K562 (cell line): ENCODE measurements around the gene TPSAB1. TPM values are rescaled to one million over a fixed set of nuclear protein-coding genes. Genes with fewer than 3 reads are reported as not detected.
A peak's percentile ranks its signal among the peaks of the same experiment; 100 is the strongest.

Experiments used
- CBFB ChIP-seq: sonication (generic); formaldehyde crosslinking; IDR thresholded peaks from 2 replicates; pipeline ENCODE4 v1.4.0; 2020; ENCODE audit warnings: mild to moderate bottlenecking, missing genetic modification reagents
- CHD1 ChIP-seq: fragments of 200-600 bp; sonication (generic); IDR thresholded peaks from one replicate; pipeline ENCODE4 v1.6.1; 2012; ENCODE audit warnings: mild to moderate bottlenecking, moderate library complexity, low read length, inconsistent platforms
- CHD2 ChIP-seq: IDR thresholded peaks from 2 replicates; pipeline ENCODE4 v1.6.1; 2011; ENCODE audit warnings: low read depth, low read length
- COPS2 ChIP-seq: fragments of 450-650 bp; conservative IDR thresholded peaks from 2 replicates; pipeline ENCODE4 v1.6.1; 2016; ENCODE audit warnings: mild to moderate bottlenecking, moderate library complexity
- E2F3 ChIP-seq: fragments of 250-450 bp; sonication (Bioruptor Pico); IDR thresholded peaks from 2 replicates; pipeline ENCODE4 v1.4.0; 2020; ENCODE audit warnings: mild to moderate bottlenecking
- ELF1 ChIP-seq: fragments of 200-800 bp; sonication (Bioruptor generic); IDR thresholded peaks from 2 replicates; pipeline ENCODE4 v1.6.1; 2016; ENCODE audit warnings: missing genetic modification characterization, missing compliant biosample characterization
- EP300 ChIP-seq: IDR thresholded peaks from 2 replicates; pipeline ENCODE4 v1.6.1; 2012; ENCODE audit warnings: low read length, improper control_type of control experiment
- ETV6 ChIP-seq, 3 experiments: fragments of 150-350 bp in 1 of 3; sonication (generic) in 1 of 3; formaldehyde crosslinking in 1 of 3; IDR thresholded peaks; 2 replicates each; pipeline versions ENCODE4 v1.6.1 to v1.8.0; 2014 to 2022; ENCODE audit warnings: borderline replicate concordance in 2 of 3, low read depth in 2 of 3, antibody characterized with exemption in 1 of 3, low read length in 1 of 3, mild to moderate bottlenecking in 1 of 3, missing genetic modification reagents in 1 of 3
- HOMEZ ChIP-seq: fragments of 250-450 bp; sonication (Bioruptor Pico); IDR thresholded peaks from 2 replicates; pipeline ENCODE4 v1.4.0; 2020; ENCODE audit warnings: mild to moderate bottlenecking, moderate library complexity
- JUNB ChIP-seq: fragments of 450-650 bp; formaldehyde crosslinking; conservative IDR thresholded peaks from 2 replicates; pipeline ENCODE4 v1.4.0; 2020; ENCODE audit warnings: mild to moderate bottlenecking
- KAT2B ChIP-seq: IDR thresholded peaks from one replicate; pipeline ENCODE4 v1.6.1; 2012; ENCODE audit warnings: low read depth, mild to moderate bottlenecking, control low read depth, inconsistent platforms, low read length, moderate library complexity
- KLF1 ChIP-seq: fragments of 450-650 bp; IDR thresholded peaks from 2 replicates; pipeline ENCODE4 v1.6.1; 2016; ENCODE audit warnings: missing genetic modification characterization, missing compliant biosample characterization
- MTA3 ChIP-seq: fragments of 450-650 bp; formaldehyde crosslinking; IDR thresholded peaks from 2 replicates; pipeline ENCODE4 v1.6.1; 2017; ENCODE audit warnings: mild to moderate bottlenecking, borderline replicate concordance
- RB1 ChIP-seq: fragments of 450-650 bp; IDR thresholded peaks from 2 replicates; pipeline ENCODE4 v1.6.1; 2017; ENCODE audit warnings: low read depth, mild to moderate bottlenecking
- SMAD3 ChIP-seq: fragments of 450-650 bp; formaldehyde crosslinking; conservative IDR thresholded peaks from 2 replicates; pipeline ENCODE4 v1.4.0; 2020; ENCODE audit warnings: mild to moderate bottlenecking
- TAF15 ChIP-seq: fragments of 200-400 bp; formaldehyde crosslinking; IDR thresholded peaks from 2 replicates; pipeline ENCODE4 v1.6.1; 2017; ENCODE audit warnings: mild to moderate bottlenecking, low read depth, low read length, moderate library complexity
- TBP ChIP-seq: optimal IDR thresholded peaks from 2 replicates; pipeline ENCODE3; 2011; ENCODE audit warnings: low read depth, low read length, improper control_type of control experiment
- TFAP4 ChIP-seq: sonication (generic); formaldehyde crosslinking; IDR thresholded peaks from 2 replicates; pipeline ENCODE4 v1.8.0; 2022; ENCODE audit warnings: missing genetic modification reagents, mild to moderate bottlenecking, moderate library complexity, borderline replicate concordance
- THAP7 ChIP-seq: fragments of 250-450 bp; sonication (Bioruptor Pico); IDR thresholded peaks from 2 replicates; pipeline ENCODE4 v1.5.0; 2021
- ZNF165 ChIP-seq: fragments of 250-450 bp; sonication (Bioruptor Pico); IDR thresholded peaks from 2 replicates; pipeline ENCODE4 v1.4.0; 2020; ENCODE audit warnings: borderline replicate concordance
- ZNF24 ChIP-seq: fragments of 450-650 bp; IDR thresholded peaks from 2 replicates; pipeline ENCODE4 v1.6.1; 2016
- ZNF512 ChIP-seq: IDR thresholded peaks from 2 replicates; pipeline ENCODE4 v1.6.1; 2016; ENCODE audit warnings: missing genetic modification characterization, missing compliant biosample characterization
- polyA plus RNA-seq, 8 experiments: library from polyadenylated mRNA; depleted of rRNA in 4 of 8; stranded (reverse) in 5 of 8; unstranded in 3 of 8; fragments of >200 nt; fragmentation: Nextera tagmentation in 2 of 8; fragmentation: Illumina TruSeq in 1 of 8; extraction: Ambion mirVana in 2 of 8; extraction: Trizol in 1 of 8; gene quantifications; 2 replicates each; pipeline versions ENCODE4 v1.2.1 to v1.2.3, GENCODE V29; 2011 to 2014; ENCODE audit warnings: inconsistent platforms in 1 of 8, missing spikeins in 1 of 8
- total RNA-seq, 7 experiments: library from RNA; depleted of rRNA in 6 of 7; stranded (reverse); fragments of >200 nt in 6 of 7; fragmentation: Illumina TruSeq in 2 of 7; extraction: Trizol in 2 of 7; gene quantifications; 2 replicates each; pipeline versions ENCODE4 v1.2.1 to v1.2.3, GENCODE V29; 2011 to 2021; ENCODE audit warnings: low replicate concordance in 1 of 7
- TF ChIP-seq, protein P1 (sequence below), 2 experiments: IDR thresholded peaks; 2 replicates each; pipeline ENCODE4 v1.6.1; 2011; ENCODE audit warnings: borderline replicate concordance in 1 of 2, control low read depth in 1 of 2, low read depth in 1 of 2, low read length in 1 of 2, mild to moderate bottlenecking in 1 of 2, mixed read lengths in 1 of 2, moderate library complexity in 1 of 2; ENCODE audit not compliant: insufficient read depth in 1 of 2, insufficient read length in 1 of 2, poor library complexity in 1 of 2, severe bottlenecking in 1 of 2; ENCODE audit errors: extremely low read depth in 1 of 2

TPSAB1 gene
- total and polyA plus RNA-seq, 9 of the 15 experiments (the other 6 are each of a cell fraction or from before 2014, with no cell fraction given): not detected

DNA sequence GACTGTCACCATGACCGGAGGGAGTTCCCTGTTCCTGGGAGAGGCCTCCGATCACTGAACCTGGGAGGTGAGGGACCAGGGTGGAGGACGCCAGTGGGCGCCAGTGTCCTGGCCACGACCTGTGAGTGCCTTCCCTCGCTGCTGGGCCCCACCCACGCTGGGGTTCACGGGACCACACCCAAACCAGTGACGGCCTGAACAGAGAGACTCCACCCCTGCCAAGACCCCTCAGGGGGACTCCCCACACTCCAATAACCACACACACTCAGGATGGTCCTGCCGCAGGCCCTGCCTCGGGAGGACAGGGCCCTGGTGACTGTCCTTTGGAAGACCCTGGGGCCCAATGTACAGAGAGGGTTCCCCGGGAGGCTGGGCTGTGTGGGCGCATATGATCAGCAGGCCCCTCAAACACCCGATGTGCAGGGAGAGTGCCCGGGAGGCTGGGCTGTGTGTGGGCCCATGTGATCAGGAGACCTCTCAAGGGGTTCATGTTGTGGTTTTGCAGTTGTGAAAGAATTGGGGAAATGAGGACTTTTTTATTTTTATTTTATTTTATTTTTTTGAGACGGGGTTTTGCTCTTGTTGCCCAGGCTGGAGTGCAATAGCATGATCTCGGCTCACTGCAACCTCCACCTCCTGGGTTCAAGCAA, 41.9 kb downstream of the TPSAB1 start (continued):
- TF ChIP-seq ZNF512 (no peak), EP300 (no peak), ETV6 (IDR thresholded peaks at IDR 0.05; ENCODE audit: borderline replicate concordance in 1 of 2, low read depth in 2 of 2, low read length in 1 of 2) (no peak), ETV6 (CRISPR knock-in tag; IDR thresholded peaks at IDR 0.05; ENCODE audit: borderline replicate concordance) (no peak), CBFB (CRISPR knock-in tag) (no peak), KAT2B (no peak), CHD1 (no peak), KLF1 (tag) (0 out of 2 replicates have a peak, but pooled peaks have one; percentile 21), HOMEZ (CRISPR knock-in tag) (no peak), JUNB (CRISPR knock-in tag) (no peak), TAF15 (no peak), RB1 (no peak), MTA3 (no peak), ELF1 (no peak), ZNF165 (CRISPR knock-in tag) (no peak), CHD2 (no peak), COPS2 (no peak), TFAP4 (no peak), TBP (no peak), ZNF24 (no peak), E2F3 (no peak), THAP7 (CRISPR knock-in tag) (no peak), SMAD3 (CRISPR knock-in tag) (no peak)
- TF ChIP-seq, protein P1, sequence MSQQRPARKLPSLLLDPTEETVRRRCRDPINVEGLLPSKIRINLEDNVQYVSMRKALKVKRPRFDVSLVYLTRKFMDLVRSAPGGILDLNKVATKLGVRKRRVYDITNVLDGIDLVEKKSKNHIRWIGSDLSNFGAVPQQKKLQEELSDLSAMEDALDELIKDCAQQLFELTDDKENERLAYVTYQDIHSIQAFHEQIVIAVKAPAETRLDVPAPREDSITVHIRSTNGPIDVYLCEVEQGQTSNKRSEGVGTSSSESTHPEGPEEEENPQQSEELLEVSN (IDR thresholded peaks at IDR 0.05; ENCODE audit: borderline replicate concordance in 1 of 2, extremely low read depth in 1 of 2, insufficient read depth in 1 of 2, insufficient read length in 1 of 2, low read depth in 1 of 2, low read length in 1 of 2, poor library complexity in 1 of 2, severe bottlenecking in 1 of 2): no peak
